ENCODE measurements around the gene CDH8.

Gene CDH8, protein sequence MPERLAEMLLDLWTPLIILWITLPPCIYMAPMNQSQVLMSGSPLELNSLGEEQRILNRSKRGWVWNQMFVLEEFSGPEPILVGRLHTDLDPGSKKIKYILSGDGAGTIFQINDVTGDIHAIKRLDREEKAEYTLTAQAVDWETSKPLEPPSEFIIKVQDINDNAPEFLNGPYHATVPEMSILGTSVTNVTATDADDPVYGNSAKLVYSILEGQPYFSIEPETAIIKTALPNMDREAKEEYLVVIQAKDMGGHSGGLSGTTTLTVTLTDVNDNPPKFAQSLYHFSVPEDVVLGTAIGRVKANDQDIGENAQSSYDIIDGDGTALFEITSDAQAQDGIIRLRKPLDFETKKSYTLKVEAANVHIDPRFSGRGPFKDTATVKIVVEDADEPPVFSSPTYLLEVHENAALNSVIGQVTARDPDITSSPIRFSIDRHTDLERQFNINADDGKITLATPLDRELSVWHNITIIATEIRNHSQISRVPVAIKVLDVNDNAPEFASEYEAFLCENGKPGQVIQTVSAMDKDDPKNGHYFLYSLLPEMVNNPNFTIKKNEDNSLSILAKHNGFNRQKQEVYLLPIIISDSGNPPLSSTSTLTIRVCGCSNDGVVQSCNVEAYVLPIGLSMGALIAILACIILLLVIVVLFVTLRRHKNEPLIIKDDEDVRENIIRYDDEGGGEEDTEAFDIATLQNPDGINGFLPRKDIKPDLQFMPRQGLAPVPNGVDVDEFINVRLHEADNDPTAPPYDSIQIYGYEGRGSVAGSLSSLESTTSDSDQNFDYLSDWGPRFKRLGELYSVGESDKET

GRCh38 chr16:62036101-62036801 is at the start of gene CDH8:
CDH8 (minus strand) TSS chr16:62036438; CDS start chr16:62021403, 15,035 bp downstream.
- DNase-seq (ENCODE audit: low spot score), result peak; percentile 56

- DNase-seq (ENCODE audit: low spot score), result no peak
Measured at GRCh38 chr16:62079236-62079635, 43.0 kb upstream of the CDH8 start.

DNA sequence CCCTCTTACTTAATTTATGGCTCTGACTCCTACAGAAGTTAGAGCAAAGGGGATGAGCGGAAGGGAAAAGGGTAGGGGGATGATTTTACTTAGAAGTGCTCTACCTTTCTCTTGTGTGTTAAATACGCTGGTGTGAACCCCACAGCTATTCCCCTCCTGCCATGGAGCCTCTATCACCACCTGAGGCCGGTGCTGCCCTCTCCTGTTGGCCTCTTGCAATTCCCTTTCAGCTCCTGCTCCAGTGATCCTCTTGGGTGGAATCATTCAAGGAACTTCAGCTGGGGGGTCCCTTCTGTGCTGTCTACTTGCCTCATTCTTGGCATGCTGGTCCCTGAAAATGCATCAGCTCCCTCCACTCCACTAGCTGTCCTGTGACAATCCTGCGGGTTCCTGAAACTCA is 41.8 kb upstream of the CDH8 start:
- peak; percentile 40 for DNase-seq (ENCODE audit: low spot score)

- DNase-seq (ENCODE audit: low spot score), result no peak
Measured at GRCh38 chr16:62076886-62077285, 40.6 kb upstream of the CDH8 start.

GRCh38 chr16:62068747-62069146 is 32.5 kb upstream of the CDH8 start:
- DNase-seq (ENCODE audit: low spot score), result peak; percentile 26

DNA sequence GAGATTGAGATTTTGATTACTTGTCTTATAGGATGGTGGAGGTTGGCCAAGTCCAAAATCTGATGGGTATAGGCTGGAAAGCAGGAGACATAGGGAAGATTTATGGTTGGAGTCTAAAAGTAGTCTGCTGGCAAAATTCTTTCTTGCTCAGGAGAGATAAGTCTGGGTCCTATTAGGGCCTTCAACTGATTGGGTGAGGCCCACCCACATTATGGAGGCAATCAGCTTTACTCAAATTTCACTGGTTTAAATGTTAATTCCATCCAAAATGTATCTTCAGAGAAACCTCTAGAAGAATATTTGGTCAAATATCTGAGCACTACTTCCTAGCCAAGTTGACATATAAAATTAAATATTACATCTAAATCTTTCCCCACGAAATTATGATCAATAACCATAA is 31.7 kb upstream of the CDH8 start:
- no peak for DNase-seq (ENCODE audit: low spot score)

DNA sequence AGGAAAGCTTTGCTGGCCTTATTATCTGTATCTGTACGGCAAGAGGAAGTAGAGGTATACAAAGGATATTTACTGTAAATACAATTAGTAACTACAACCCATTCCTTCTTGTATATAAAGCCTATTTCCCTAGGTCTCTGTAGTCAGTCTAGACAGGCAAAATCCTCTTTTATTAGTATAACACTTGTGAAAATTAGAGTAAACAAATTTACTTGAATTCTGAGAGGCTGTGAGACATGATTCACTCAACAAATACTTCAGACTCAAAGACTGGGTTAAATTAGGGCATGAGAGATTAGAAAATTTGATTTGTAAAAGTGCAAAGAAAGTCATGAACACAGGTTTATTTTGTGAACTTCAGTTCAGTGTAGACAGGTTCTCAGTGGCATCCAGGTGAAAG is 30.9 kb upstream of the CDH8 start:
- DNase-seq (ENCODE audit: low spot score), result no peak

DNA sequence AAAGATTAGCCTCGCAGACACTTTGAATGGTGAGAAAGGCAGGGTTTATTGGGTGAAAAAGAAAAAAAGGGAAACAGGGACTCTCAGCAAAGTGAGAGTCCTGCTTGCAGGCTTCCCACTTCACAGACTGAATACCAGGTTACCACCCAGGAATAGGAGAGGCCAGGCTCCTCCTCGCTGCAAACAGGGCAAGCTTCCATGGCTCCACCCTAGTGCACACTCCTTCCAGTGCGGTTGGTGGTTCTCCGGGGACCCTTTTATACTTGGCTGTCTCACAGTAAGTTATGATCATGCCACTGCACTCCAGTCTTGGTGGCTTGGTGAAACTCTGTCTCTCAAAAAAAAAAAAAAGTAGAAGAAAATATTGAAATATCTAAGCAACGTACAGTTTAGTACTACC is 30.5 kb upstream of the CDH8 start:
- no peak for DNase-seq (ENCODE audit: low spot score)

DNA sequence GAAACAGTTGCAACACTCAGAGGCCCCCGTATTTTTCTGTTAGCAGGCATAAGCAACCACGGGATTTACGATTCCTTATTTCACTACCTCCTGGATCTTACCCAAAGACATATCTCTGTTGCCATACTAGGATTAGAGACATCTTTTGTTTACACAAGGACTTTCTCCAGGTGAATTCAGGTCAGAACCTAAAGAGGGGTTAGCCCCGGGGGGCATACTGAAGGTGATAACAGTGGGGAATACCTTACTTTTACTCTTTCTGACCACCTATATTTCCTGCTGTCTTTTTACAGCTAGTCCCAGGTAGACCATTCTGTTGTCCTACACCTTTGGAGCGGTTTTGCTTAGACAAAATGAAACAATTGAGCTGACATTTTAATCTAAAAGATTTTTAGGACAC is 27.9 kb upstream of the CDH8 start:
- no peak for DNase-seq (ENCODE audit: low spot score)

DNA sequence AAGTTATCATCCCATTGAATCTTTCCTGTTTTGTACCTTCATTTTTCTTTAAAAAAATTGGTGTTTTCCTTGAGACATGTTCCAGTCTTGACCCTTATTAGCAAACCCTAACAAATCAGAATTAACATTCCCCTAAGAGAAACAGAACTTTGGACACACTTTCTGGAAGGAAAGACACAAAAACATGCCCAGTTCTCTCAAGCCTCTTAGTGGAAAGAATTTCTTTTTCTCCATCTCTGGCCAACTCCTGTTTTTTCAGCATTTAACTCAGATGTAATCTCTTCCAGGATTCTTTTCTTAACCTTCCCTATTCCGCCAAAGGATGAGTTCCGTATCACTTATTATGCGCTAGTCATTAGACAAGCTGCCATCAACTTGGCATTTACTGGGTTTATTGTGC is 23.9 kb upstream of the CDH8 start:
- no peak for DNase-seq (ENCODE audit: low spot score)

- DNase-seq (ENCODE audit: low spot score), result no peak
Measured at GRCh38 chr16:62059527-62059926, 23.3 kb upstream of the CDH8 start.

- DNase-seq (ENCODE audit: low spot score), result no peak
Measured at GRCh38 chr16:62058412-62058811, 22.2 kb upstream of the CDH8 start.

GRCh38 chr16:62051942-62052341 is 15.7 kb upstream of the CDH8 start:
- DNase-seq (ENCODE audit: low spot score), result no peak

- no peak for DNase-seq (ENCODE audit: low spot score)
Measured at GRCh38 chr16:62050793-62051192, 14.6 kb upstream of the CDH8 start.

GRCh38 chr16:62046801-62047200 is 10.6 kb upstream of the CDH8 start:
- no peak for DNase-seq (ENCODE audit: low spot score)

GRCh38 chr16:62041401-62041800 is 5.2 kb upstream of the CDH8 start:
- no peak for DNase-seq (ENCODE audit: low spot score)

- DNase-seq (ENCODE audit: low spot score), result no peak
Measured at GRCh38 chr16:62038646-62039045, 2.4 kb upstream of the CDH8 start.

- DNase-seq (ENCODE audit: low spot score), result no peak
Measured at GRCh38 chr16:62038225-62038624, 2.0 kb upstream of the CDH8 start.

- DNase-seq (ENCODE audit: low spot score), result no peak
Measured at GRCh38 chr16:62036802-62037135, 531 bp upstream of the CDH8 start.

GRCh38 chr16:62035115-62036092 is 834 bp downstream of the CDH8 start:
- DNase-seq (ENCODE audit: low spot score), result peak; percentile 72

DNA sequence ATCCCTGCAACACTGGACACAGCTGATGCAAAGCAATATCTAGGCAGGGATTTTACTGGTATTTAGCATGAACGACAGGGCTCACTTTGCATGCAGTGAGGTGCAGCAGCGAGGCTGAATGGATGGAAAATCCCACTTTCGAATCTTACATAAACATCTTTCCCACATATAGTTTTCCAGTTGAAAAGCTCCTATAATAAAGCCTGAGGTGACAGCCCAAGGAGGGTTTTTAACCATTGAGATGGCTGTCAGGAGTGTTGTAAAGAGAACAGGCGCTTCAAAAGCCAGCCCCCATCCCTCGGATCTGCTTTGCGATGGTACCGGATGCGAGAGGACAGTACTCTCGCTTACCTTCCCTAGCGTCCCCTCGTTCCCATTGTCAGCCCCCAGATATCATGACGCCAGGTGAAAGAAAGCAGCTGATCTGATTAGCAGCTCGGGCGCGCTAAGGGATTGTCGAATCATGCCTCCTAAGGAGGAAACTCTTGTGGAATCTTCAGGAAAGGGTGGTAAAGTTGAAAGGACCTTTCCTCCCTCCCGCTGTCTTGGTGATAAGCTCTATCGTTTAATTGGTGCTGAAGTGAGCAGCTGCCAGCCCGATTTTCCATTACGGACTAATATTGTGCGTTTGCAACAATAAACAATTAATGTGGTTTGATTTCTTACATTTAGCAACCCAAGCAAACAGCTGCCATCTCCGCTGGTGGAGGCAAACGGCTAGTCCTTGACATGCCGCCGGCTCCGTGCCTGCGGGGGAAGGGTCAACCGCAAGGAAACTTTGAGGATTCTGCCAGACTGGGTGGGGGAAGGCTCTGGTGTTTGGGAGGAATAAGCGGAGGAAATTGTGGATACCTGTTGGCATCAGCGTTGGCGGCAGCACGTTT is 1.8 kb downstream of the CDH8 start:
- DNase-seq (ENCODE audit: low spot score), result no peak

Measured in iPS-NIHi11 (cell line).